K562 (cell line): ENCODE measurements around the gene SPTLC1. TPM values are rescaled to one million over a fixed set of nuclear protein-coding genes. Genes with fewer than 3 reads are reported as not detected.
A peak's percentile ranks its signal among the peaks of the same experiment; 100 is the strongest.

Source experiments
- ATAC-seq: fragments of 200-7000 bp; cut with Tn5 transposase; 3 replicates; pipeline ENCODE4 v1.9.1; 2020; ENCODE audit warnings: moderate library complexity
- BruUV-seq: library from RNA; stranded (reverse); fragments of 400-500 nt; replicated peaks from 2 replicates; lab custom pipeline; 2021; lab: Mats Ljungman, UMichigan
- CTCF ChIA-PET: fragments of 300-600 bp; formaldehyde crosslinking; extraction: SDS; loops from one replicate; lab custom pipeline; 2021; ENCODE audit warnings: low intra/inter-chr PET ratio; lab: Yijun Ruan, JAX
- POLR2A ChIA-PET: fragments of 300-600, 350-650 bp; sonication (Branson Sonifier 250); formaldehyde crosslinking; extraction: SDS; loops from one replicate; lab custom pipeline; 2021; ENCODE audit warnings: antibody characterized with exemption, inconsistent platforms; lab: Yijun Ruan, JAX
- DNase-seq, 4 experiments: peaks; one replicate each; pipeline versions ENCODE4 v3.0.0 to v3.0.0-alpha.2; 2011 to 2018; ENCODE audit warnings: low spot score in 3 of 4, mixed read lengths in 3 of 4; ENCODE audit errors: extremely low read depth in 1 of 4
- FAIRE-seq: peaks from 2 replicates; lab custom pipeline; 2011; peaks lifted over from hg19 to GRCh38; lab: Jason Lieb, UNC
- H2AFZ ChIP-seq: 2 replicates; pipeline ENCODE4 v1.6.0; 2011; ENCODE audit warnings: low read depth, low read length, control low read depth, inconsistent platforms
- H3K27ac ChIP-seq: fragments of 200-600 bp; 3 replicates; pipeline ENCODE4 v1.8.0; 2011; ENCODE audit warnings: low read depth, mild to moderate bottlenecking, control low read depth, inconsistent platforms, low read length, moderate library complexity, mixed read lengths; ENCODE audit errors: extremely low read depth
- H3K27me3 ChIP-seq, 2 experiments: fragments of 300-600 bp in 1 of 2; 2 replicates in 1 of 2; 3 replicates in 1 of 2; pipeline versions ENCODE4 v1.6.0 to v1.8.0; 2011; ENCODE audit warnings: inconsistent platforms in 2 of 2, low read length in 2 of 2, mild to moderate bottlenecking in 1 of 2, mixed read lengths in 1 of 2, moderate library complexity in 1 of 2; ENCODE audit not compliant: control insufficient read depth in 2 of 2, insufficient read depth in 2 of 2
- H3K36me3 ChIP-seq: fragments of 300-600 bp; 3 replicates; pipeline ENCODE4 v1.8.0; 2011; ENCODE audit warnings: mild to moderate bottlenecking, low read length, inconsistent platforms; ENCODE audit not compliant: control insufficient read depth, insufficient read depth
- H3K4me1 ChIP-seq, 2 experiments: fragments of 200-600 bp in 1 of 2; replicated peaks in 1 of 2; 2 replicates in 1 of 2; 3 replicates in 1 of 2; pipeline versions ENCODE4 v1.5.1 to v1.8.0; 2011; ENCODE audit warnings: inconsistent platforms in 2 of 2, low read length in 2 of 2, mild to moderate bottlenecking in 1 of 2, mixed read lengths in 1 of 2, moderate library complexity in 1 of 2; ENCODE audit not compliant: control insufficient read depth in 2 of 2, insufficient read depth in 2 of 2
- H3K4me2 ChIP-seq: 2 replicates; pipeline ENCODE4 v1.6.1; 2011; ENCODE audit warnings: low read length, control low read depth, inconsistent platforms, mixed read lengths; ENCODE audit not compliant: insufficient read depth
- H3K4me3 ChIP-seq: fragments of 200-600 bp; sonication (generic), shearing (Covaris generic); 2 replicates; pipeline ENCODE4 v1.5.1; 2016; ENCODE audit warnings: control low read depth, inconsistent platforms
- H3K79me2 ChIP-seq: fragments of 200-600 bp; 3 replicates; pipeline ENCODE4 v1.8.0; 2011; ENCODE audit warnings: low read length, inconsistent platforms; ENCODE audit not compliant: control insufficient read depth, insufficient read depth
- H3K9ac ChIP-seq, 2 experiments: 2 replicates each; pipeline versions ENCODE4 v1.6.0 to v1.6.1; 2011; ENCODE audit warnings: low read depth in 2 of 2, low read length in 2 of 2, control low read depth in 1 of 2, inconsistent platforms in 1 of 2, mild to moderate bottlenecking in 1 of 2, mixed read lengths in 1 of 2; ENCODE audit not compliant: insufficient read depth in 1 of 2
- H3K9me1 ChIP-seq: one replicate; pipeline ENCODE4 v1.6.0; 2011; ENCODE audit warnings: inconsistent platforms, mild to moderate bottlenecking, low read length, moderate library complexity; ENCODE audit not compliant: control insufficient read depth, insufficient read depth
- H3K9me3 ChIP-seq: replicated peaks from 2 replicates; pipeline ENCODE4 v1.5.1; 2011; ENCODE audit warnings: low read depth, low read length, inconsistent platforms; ENCODE audit not compliant: control insufficient read depth, insufficient read depth
- H4K20me1 ChIP-seq: replicated peaks from 2 replicates; pipeline ENCODE4 v1.6.1; 2011; ENCODE audit warnings: low read length, inconsistent platforms, mixed read lengths; ENCODE audit not compliant: control insufficient read depth, insufficient read depth
- ARID1B ChIP-seq: fragments of 450-650 bp; IDR thresholded peaks from 2 replicates; pipeline ENCODE4 v1.6.1; 2016; ENCODE audit warnings: antibody characterized with exemption, mild to moderate bottlenecking, inconsistent platforms
- CHD4 ChIP-seq: fragments of 200-600 bp; sonication (generic); IDR thresholded peaks from 3 replicates; pipeline ENCODE4 v1.6.1; 2012; ENCODE audit warnings: low read depth, mild to moderate bottlenecking, mixed read lengths, low read length, inconsistent platforms; ENCODE audit not compliant: insufficient read depth, insufficient replicate concordance, poor library complexity, severe bottlenecking
- CREM ChIP-seq: IDR thresholded peaks from 2 replicates; pipeline ENCODE4 v1.6.1; 2014; ENCODE audit warnings: antibody characterized with exemption, low read depth
- DPF2 ChIP-seq: fragments of 450-650 bp; IDR thresholded peaks from 2 replicates; pipeline ENCODE4 v1.6.1; 2016
- FOSL1 ChIP-seq: fragments of 200-800 bp; sonication (Bioruptor generic); conservative IDR thresholded peaks from 2 replicates; pipeline ENCODE4 v1.6.1; 2016; ENCODE audit warnings: missing genetic modification characterization, missing compliant biosample characterization
- HMBOX1 ChIP-seq: sonication (generic); IDR thresholded peaks from 2 replicates; pipeline ENCODE4 v1.6.1; 2016
- JUND ChIP-seq, 2 experiments: IDR thresholded peaks; 2 replicates in 1 of 2; 3 replicates in 1 of 2; pipeline ENCODE4 v1.6.1; 2011; ENCODE audit warnings: borderline replicate concordance in 2 of 2, low read depth in 2 of 2, low read length in 2 of 2, improper control_type of control experiment in 1 of 2, missing biosample characterization in 1 of 2, missing genetic modification characterization in 1 of 2, missing genetic modification reagents in 1 of 2
- KLF10 ChIP-seq: fragments of 250-450 bp; sonication (Bioruptor Pico); IDR thresholded peaks from 2 replicates; pipeline ENCODE4 v1.6.1; 2021; ENCODE audit warnings: matching md5 sums
- MAFG ChIP-seq: fragments of 450-650 bp; conservative IDR thresholded peaks from 2 replicates; pipeline ENCODE4 v1.6.1; 2016; ENCODE audit warnings: missing genetic modification characterization, missing compliant biosample characterization
- MEIS2 ChIP-seq: fragments of 450-650 bp; IDR thresholded peaks from 2 replicates; pipeline ENCODE4 v1.6.1; 2014; ENCODE audit warnings: mild to moderate bottlenecking; ENCODE audit not compliant: partially characterized antibody
- NFE2 ChIP-seq: IDR thresholded peaks from 2 replicates; pipeline ENCODE4 v1.6.1; 2014; ENCODE audit warnings: antibody characterized with exemption, low read depth
- POLR2B ChIP-seq: fragments of 450-650 bp; IDR thresholded peaks from 2 replicates; pipeline ENCODE4 v1.6.1; 2018; ENCODE audit warnings: low read depth; ENCODE audit not compliant: partially characterized antibody
- ZFP1 ChIP-seq: fragments of 450-650 bp; formaldehyde crosslinking; IDR thresholded peaks from 2 replicates; pipeline ENCODE4 v1.4.0; 2020; ENCODE audit warnings: mild to moderate bottlenecking, mixed read lengths
- ZNF316 ChIP-seq: fragments of 450-650 bp; IDR thresholded peaks from 2 replicates; pipeline ENCODE4 v1.6.1; 2016
- ZNF589 ChIP-seq: fragments of 200-800 bp; sonication (Bioruptor generic); IDR thresholded peaks from 2 replicates; pipeline ENCODE4 v1.6.1; 2016; ENCODE audit warnings: low read depth, missing genetic modification characterization, missing compliant biosample characterization
- WGBS: fragments of 100-300 bp; shearing (Covaris generic); methylation state at CpG from one replicate; pipeline ENCODE4 v1.1.6; 2016; ENCODE audit warnings: low coverage, mixed read lengths; ENCODE audit not compliant: insufficient coverage; ENCODE audit errors: missing lambda C conversion rate; 5-methylcytosine and 5-hydroxymethylcytosine counted together
- in situ Hi-C: fragments of 300-500 bp; cut with MboI; formaldehyde crosslinking; loops from 4 replicates; pipeline ENCODE4 v1.15.0; 2018; ENCODE audit warnings: inconsistent platforms, mixed read lengths
- intact Hi-C: fragments of 100-400 bp; cut with micrococcal nuclease; formaldehyde crosslinking; loops from 2 replicates; pipeline ENCODE4 v1.14.2; 2022
- polyA plus RNA-seq, 8 experiments: library from polyadenylated mRNA; depleted of rRNA in 4 of 8; stranded (reverse) in 5 of 8; unstranded in 3 of 8; fragments of >200 nt; fragmentation: Nextera tagmentation in 2 of 8; fragmentation: Illumina TruSeq in 1 of 8; extraction: Ambion mirVana in 2 of 8; extraction: Trizol in 1 of 8; gene quantifications; 2 replicates each; pipeline versions ENCODE4 v1.2.1 to v1.2.3, GENCODE V29; 2011 to 2014; ENCODE audit warnings: inconsistent platforms in 1 of 8, missing spikeins in 1 of 8
- total RNA-seq, 7 experiments: library from RNA; depleted of rRNA in 6 of 7; stranded (reverse); fragments of >200 nt in 6 of 7; fragmentation: Illumina TruSeq in 2 of 7; extraction: Trizol in 2 of 7; gene quantifications; 2 replicates each; pipeline versions ENCODE4 v1.2.1 to v1.2.3, GENCODE V29; 2011 to 2021; ENCODE audit warnings: low replicate concordance in 1 of 7

The SPTLC1 gene
- total and polyA plus RNA-seq, 9 of the 15 experiments (the other 6 are each of a cell fraction or from before 2014, with no cell fraction given), result 58.8 to 125 (median 84.5) TPM

- H3K9ac ChIP-seq, result no peak overlapping the region
- ChIA-PET POLR2A (interaction anchor here (1.7 kb wide), 1 partner anchor 20 kb away, joined by 8 read pairs; no protein-coding TSS in a partner anchor), CTCF (no interaction called here)
- intact Hi-C loops (no loop called here), in situ Hi-C loops (no loop called here)
- H3K27ac ChIP-seq, result peak overlapping the region; percentile 22; the same call in 2 of the 3 replicates
- H3K79me2 ChIP-seq, result peaks cover 68% of the 10 kb centered on the region
- peaks cover 4 to 7% of the 10 kb centered on the region in 2 experiments; a peak in 3 of 5 replicates for H3K4me1 ChIP-seq
- H2AFZ ChIP-seq, result no peak overlapping the region
- H3K9me1 ChIP-seq, result no peaks in the 10 kb centered on the region
- FAIRE-seq, result peak; percentile 87
- H3K27me3 ChIP-seq, result no peaks in the 10 kb centered on the region
- H4K20me1 ChIP-seq, result no peaks in the 10 kb centered on the region
- ATAC-seq, result peak; percentile 84
- peaks cover 19% of the 10 kb centered on the region; the same call in 2 of the 3 replicates for H3K36me3 ChIP-seq
- no peaks in the 10 kb centered on the region for H3K9me3 ChIP-seq
- BruUV-seq, result no TSS peak
- WGBS, result 18% methylated on average over 4 of the region's 4 CpGs
- H3K4me3 ChIP-seq, result no peak overlapping the region
- H3K4me2 ChIP-seq, result no peak overlapping the region; the same call in 1 of the 2 replicates
- DNase-seq, result peak; percentile 36 to 68 (median 42)
- TF ChIP-seq CHD4 (no peak), CREM (peak; percentile 39; the same call in 1 of the 2 replicates), ZFP1 (CRISPR knock-in tag) (no peak), POLR2B (no peak), HMBOX1 (peak; percentile 37; the same call in 1 of the 2 replicates), JUND (IDR thresholded peaks at IDR 0.05; ENCODE audit: borderline replicate concordance, low read depth, low read length) (peak; percentile 82), JUND (tag; IDR thresholded peaks at IDR 0.05; ENCODE audit: borderline replicate concordance, low read depth, low read length) (peak; percentile 77; the same call in 2 of the 3 replicates), KLF10 (CRISPR knock-in tag) (no peak), ZNF316 (peak; percentile 32; the same call in 1 of the 2 replicates), NFE2 (peak; percentile 22; the same call in 1 of the 2 replicates), DPF2 (0 out of 2 replicates have a peak, but pooled peaks have one; percentile 40), MAFG (tag) (peak; percentile 41; the same call in 1 of the 2 replicates), MEIS2 (peak; percentile 74), FOSL1 (tag) (peak; percentile 72), ARID1B (0 out of 2 replicates have a peak, but pooled peaks have one; percentile 11), ZNF589 (no peak)
These were observed 20.6 kb downstream of the SPTLC1 start for GRCh38 chr9:92094655-92095054.
